SK-N-SH (cell line): ENCODE data around the gene TANC1.

Experiments used
- JUND ChIP-seq: IDR thresholded peaks from 2 replicates; pipeline ENCODE4 v1.4.0; 2012
- RFX5 ChIP-seq: IDR thresholded peaks from 2 replicates; pipeline ENCODE4 v1.6.1; 2012; ENCODE audit warnings: mild to moderate bottlenecking, improper control_type of control experiment, low read length
- TF ChIP-seq, protein P1 (sequence below): fragments of 200-600 bp; sonication (generic); IDR thresholded peaks from 2 replicates; pipeline ENCODE4 v1.6.1; 2017; ENCODE audit warnings: antibody characterized with exemption, mild to moderate bottlenecking, moderate library complexity

GRCh38 chr2:158955842-158956365 is 12.5 kb upstream of the TANC1 start:
- no peak for TF ChIP-seq RFX5
- no peak for TF ChIP-seq JUND
- TF ChIP-seq, protein P1, sequence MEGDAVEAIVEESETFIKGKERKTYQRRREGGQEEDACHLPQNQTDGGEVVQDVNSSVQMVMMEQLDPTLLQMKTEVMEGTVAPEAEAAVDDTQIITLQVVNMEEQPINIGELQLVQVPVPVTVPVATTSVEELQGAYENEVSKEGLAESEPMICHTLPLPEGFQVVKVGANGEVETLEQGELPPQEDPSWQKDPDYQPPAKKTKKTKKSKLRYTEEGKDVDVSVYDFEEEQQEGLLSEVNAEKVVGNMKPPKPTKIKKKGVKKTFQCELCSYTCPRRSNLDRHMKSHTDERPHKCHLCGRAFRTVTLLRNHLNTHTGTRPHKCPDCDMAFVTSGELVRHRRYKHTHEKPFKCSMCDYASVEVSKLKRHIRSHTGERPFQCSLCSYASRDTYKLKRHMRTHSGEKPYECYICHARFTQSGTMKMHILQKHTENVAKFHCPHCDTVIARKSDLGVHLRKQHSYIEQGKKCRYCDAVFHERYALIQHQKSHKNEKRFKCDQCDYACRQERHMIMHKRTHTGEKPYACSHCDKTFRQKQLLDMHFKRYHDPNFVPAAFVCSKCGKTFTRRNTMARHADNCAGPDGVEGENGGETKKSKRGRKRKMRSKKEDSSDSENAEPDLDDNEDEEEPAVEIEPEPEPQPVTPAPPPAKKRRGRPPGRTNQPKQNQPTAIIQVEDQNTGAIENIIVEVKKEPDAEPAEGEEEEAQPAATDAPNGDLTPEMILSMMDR = no peak
